Gastrocnemius medialis (tissue), 4 donors: ENCODE results near the gene SSR2. TPM values are rescaled to one million over a fixed set of nuclear protein-coding genes. Genes with fewer than 3 reads are reported as not detected.

ENCODE experiments used
- ATAC-seq, 2 donors: fragments of 150-250 bp; one replicate each; pipeline ENCODE4 v1.9.1; 2016
- DNase-seq, 2 donors: peaks; one replicate each; pipeline ENCODE4 v3.0.0-alpha.2; 2019
- H3K27ac ChIP-seq, 4 donors: fragments of 200-600 bp; sonication (generic); 1 replicate in 1 of 4; 2 replicates in 3 of 4; pipeline ENCODE4 v1.5.1; 2016 to 2018; ENCODE audit warnings: mild to moderate bottlenecking in 2 of 4, moderate library complexity in 1 of 4
- H3K27me3 ChIP-seq, 3 donors: fragments of 200-600 bp; sonication (generic) in 2 of 3; 1 replicate in 1 of 3; 2 replicates in 2 of 3; pipeline versions ENCODE4 v1.5.1 to v1.6.0; 2016 to 2019; ENCODE audit warnings: mild to moderate bottlenecking in 1 of 3, moderate library complexity in 1 of 3
- H3K36me3 ChIP-seq, 2 donors: fragments of 200-600 bp; sonication (generic) in 1 of 2; one replicate each; pipeline ENCODE4 v1.5.1; 2017 to 2018
- H3K4me1 ChIP-seq, 2 donors: fragments of 200-600 bp; sonication (generic) in 1 of 2; one replicate each; pipeline ENCODE4 v1.5.1; 2016 to 2017; ENCODE audit warnings: mild to moderate bottlenecking in 2 of 2
- H3K4me3 ChIP-seq, 4 donors: fragments of 200-600 bp; sonication (generic) in 3 of 4; 1 replicate in 1 of 4; 2 replicates in 3 of 4; pipeline ENCODE4 v1.5.1; 2016 to 2019; ENCODE audit warnings: mild to moderate bottlenecking in 2 of 4
- H3K9me3 ChIP-seq, 3 donors: fragments of 200-600 bp; sonication (generic) in 2 of 3; 1 replicate in 1 of 3; 2 replicates in 2 of 3; pipeline ENCODE4 v1.5.1; 2016 to 2019
- CTCF ChIP-seq, 5 experiments: fragments of 450-650 bp in 3 of 5; fragments of 200-600 bp in 2 of 5; sonication (generic) in 2 of 5; IDR thresholded peaks in 4 of 5; conservative IDR thresholded peaks in 1 of 5; 1 replicate in 4 of 5; 2 replicates in 1 of 5; pipeline ENCODE4 v1.5.1; 2016 to 2019; ENCODE audit warnings: antibody characterized with exemption in 5 of 5, mild to moderate bottlenecking in 3 of 5, moderate library complexity in 3 of 5
- POLR2A ChIP-seq, 2 donors: fragments of 450-650 bp; IDR thresholded peaks; one replicate each; pipeline ENCODE4 v1.6.1; 2017; ENCODE audit warnings: antibody characterized with exemption in 2 of 2, mild to moderate bottlenecking in 2 of 2, moderate library complexity in 2 of 2
- in situ Hi-C, 4 donors: fragments of 200-750 bp; cut with MboI; loops; one replicate each; pipeline versions ENCODE4 v1.15.0 to v1.8.0; 2017; ENCODE audit warnings: low sequenced_read_pairs in 4 of 4
- intact Hi-C: fragments of 100-400 bp; cut with DNase I; formaldehyde crosslinking; loops from one replicate; pipeline ENCODE4 v1.15.1; 2023; ENCODE audit warnings: low total_unique reads
- total RNA-seq, 4 donors: library from RNA; depleted of rRNA; stranded (reverse); fragments of >200 nt; gene quantifications; one replicate each; pipeline versions ENCODE4 v1.1.0 to v1.2.3, GENCODE V29; 2016

SSR2 gene
- total RNA-seq, 4 donors from 2014 or later = 70.6 to 118 (median 108) TPM

GRCh38 chr1:156033011-156033410 lies 12.3 kb upstream of the SSR2 start:
- H3K4me3 ChIP-seq = no peak overlapping the region
- TF ChIP-seq POLR2A (IDR thresholded peaks at IDR 0.05) = no peak
- TF ChIP-seq CTCF (IDR thresholded peaks at IDR 0.05 in 4 of 5, conservative IDR thresholded peaks at IDR 0.05 in 1 of 5) = no peak
- no peaks in the 10 kb centered on the region for H3K27me3 ChIP-seq
- no peak for DNase-seq
- ATAC-seq = no peak
- H3K4me1 ChIP-seq = no peaks in the 10 kb centered on the region
- no peaks in the 10 kb centered on the region for H3K9me3 ChIP-seq
- H3K36me3 ChIP-seq = peaks cover 0 to 14% of the 10 kb centered on the region in 2 donors
- in situ Hi-C loops (no loop called here), intact Hi-C loops (no loop called here)
- no peak overlapping the region for H3K27ac ChIP-seq

- in situ Hi-C loops = no loop called here
- DNase-seq = no peak
- Histone ChIP-seq H3K9me3 (no peaks in the 10 kb centered on the region), H3K4me3 (no peak overlapping the region), H3K4me1 (no peaks in the 10 kb centered on the region), H3K27ac (no peak overlapping the region), H3K36me3 (no peaks in the 10 kb centered on the region), H3K27me3 (no peaks in the 10 kb centered on the region)
- ATAC-seq = no peak
- TF ChIP-seq CTCF (IDR thresholded peaks at IDR 0.05 in 4 of 5, conservative IDR thresholded peaks at IDR 0.05 in 1 of 5) (no peak), POLR2A (IDR thresholded peaks at IDR 0.05) (no peak)
- intact Hi-C loops = no loop called here
These were observed 5.8 kb upstream of the SSR2 start for GRCh38 chr1:156026588-156026987.

- ATAC-seq (no peak), DNase-seq (no peak)
- in situ Hi-C loops (no loop called here), intact Hi-C loops (no loop called here)
- TF ChIP-seq POLR2A (IDR thresholded peaks at IDR 0.05) (no peak), CTCF (IDR thresholded peaks at IDR 0.05 in 4 of 5, conservative IDR thresholded peaks at IDR 0.05 in 1 of 5) (no peak)
- H3K27ac ChIP-seq = no peak overlapping the region
- H3K4me3 ChIP-seq = no peak overlapping the region
- H3K27me3 ChIP-seq = no peaks in the 10 kb centered on the region
- H3K36me3 ChIP-seq = no peaks in the 10 kb centered on the region
- peaks cover 0 to 2% of the 10 kb centered on the region in 2 donors for H3K4me1 ChIP-seq
- H3K9me3 ChIP-seq = no peaks in the 10 kb centered on the region
These were observed 5.1 kb upstream of the SSR2 start for GRCh38 chr1:156025876-156026275.

GRCh38 chr1:156024801-156025200 lies 4.0 kb upstream of the SSR2 start:
- TF ChIP-seq POLR2A (IDR thresholded peaks at IDR 0.05) (no peak), CTCF (IDR thresholded peaks at IDR 0.05 in 4 of 5, conservative IDR thresholded peaks at IDR 0.05 in 1 of 5) (no peak)
- intact Hi-C loops (no loop called here), in situ Hi-C loops (no loop called here)
- H3K4me3 ChIP-seq = no peak overlapping the region
- no peaks in the 10 kb centered on the region for H3K36me3 ChIP-seq
- ATAC-seq (no peak), DNase-seq (no peak)
- H3K27ac ChIP-seq = no peak overlapping the region
- H3K9me3 ChIP-seq = no peaks in the 10 kb centered on the region
- H3K4me1 ChIP-seq = peaks cover 4 to 7% of the 10 kb centered on the region in 2 donors
- H3K27me3 ChIP-seq = no peaks in the 10 kb centered on the region

GRCh38 chr1:156021954-156022353 lies 1.2 kb upstream of the SSR2 start:
- intact Hi-C loops (no loop called here), in situ Hi-C loops (no loop called here)

More at GRCh38 chr1:156021954-156022353, 1.2 kb upstream of the SSR2 start:
- DNase-seq = no peak
- no peak for ATAC-seq
- Histone ChIP-seq H3K4me3 (no peak overlapping the region), H3K27ac (no peak overlapping the region), H3K36me3 (peaks cover 0 to 22% of the 10 kb centered on the region in 2 donors), H3K27me3 (no peaks in the 10 kb centered on the region), H3K4me1 (peaks cover 8 to 10% of the 10 kb centered on the region in 2 donors), H3K9me3 (no peaks in the 10 kb centered on the region)
- TF ChIP-seq POLR2A (IDR thresholded peaks at IDR 0.05) (no peak), CTCF (IDR thresholded peaks at IDR 0.05 in 4 of 5, conservative IDR thresholded peaks at IDR 0.05 in 1 of 5) (no peak)
